Vagina (tissue), 2 donors: Measurements from ENCODE around the gene CDK15. TPM values are rescaled to one million over a fixed set of nuclear protein-coding genes. Genes with fewer than 3 reads are reported as not detected.
A peak's percentile ranks its signal among the peaks of the same experiment; 100 is the strongest.

Experiments used
- DNase-seq, 2 donors: peaks; one replicate each; pipeline ENCODE4 v3.0.0-alpha.2; 2017; ENCODE audit errors: extremely low spot score in 2 of 2
- H3K27ac ChIP-seq: fragments of 200-600 bp; sonication (generic); one replicate; pipeline ENCODE4 v1.5.1; 2019
- H3K27me3 ChIP-seq: fragments of 200-600 bp; sonication (generic); one replicate; pipeline ENCODE4 v1.5.1; 2019
- H3K36me3 ChIP-seq, 2 donors: fragments of 200-600 bp; sonication (generic); one replicate each; pipeline ENCODE4 v1.5.1; 2017 to 2019
- H3K4me1 ChIP-seq: fragments of 200-600 bp; sonication (generic); one replicate; pipeline ENCODE4 v1.5.1; 2019
- H3K4me3 ChIP-seq, 2 donors: fragments of 200-600 bp; sonication (generic); 1 replicate in 1 of 2; 2 replicates in 1 of 2; pipeline ENCODE4 v1.5.1; 2016 to 2019
- H3K9me3 ChIP-seq: fragments of 200-600 bp; sonication (generic); one replicate; pipeline ENCODE4 v1.5.1; 2019
- POLR2A ChIP-seq, 2 donors: fragments of 450-650 bp; IDR thresholded peaks; one replicate each; pipeline ENCODE4 v1.6.1; 2017; ENCODE audit warnings: antibody characterized with exemption in 2 of 2, mild to moderate bottlenecking in 2 of 2, moderate library complexity in 2 of 2
- POLR2AphosphoS5 ChIP-seq, 2 donors: sonication (generic); formaldehyde crosslinking; IDR thresholded peaks; one replicate each; pipeline ENCODE4 v1.9.0; 2017; ENCODE audit warnings: antibody characterized with exemption in 2 of 2, mild to moderate bottlenecking in 2 of 2, low read depth in 1 of 2; ENCODE audit not compliant: insufficient read depth in 1 of 2
- intact Hi-C: fragments of 100-400 bp; cut with DNase I; formaldehyde crosslinking; loops from one replicate; pipeline ENCODE4 v1.15.1; 2023
- total RNA-seq: library from RNA; depleted of rRNA; stranded (reverse); fragments of >200 nt; gene quantifications from one replicate; pipeline ENCODE4 v1.2.3, GENCODE V29; 2016
- TF ChIP-seq, protein P1 (sequence below), 3 experiments: fragments of 450-650 bp in 2 of 3; fragments of 200-600 bp in 1 of 3; sonication (generic) in 1 of 3; IDR thresholded peaks; one replicate each; pipeline ENCODE4 v1.5.1; 2017 to 2019; ENCODE audit warnings: antibody characterized with exemption in 3 of 3, mild to moderate bottlenecking in 2 of 3, moderate library complexity in 2 of 3

The CDK15 gene
- total RNA-seq, 1 donor from 2014 or later, result not detected

DNA sequence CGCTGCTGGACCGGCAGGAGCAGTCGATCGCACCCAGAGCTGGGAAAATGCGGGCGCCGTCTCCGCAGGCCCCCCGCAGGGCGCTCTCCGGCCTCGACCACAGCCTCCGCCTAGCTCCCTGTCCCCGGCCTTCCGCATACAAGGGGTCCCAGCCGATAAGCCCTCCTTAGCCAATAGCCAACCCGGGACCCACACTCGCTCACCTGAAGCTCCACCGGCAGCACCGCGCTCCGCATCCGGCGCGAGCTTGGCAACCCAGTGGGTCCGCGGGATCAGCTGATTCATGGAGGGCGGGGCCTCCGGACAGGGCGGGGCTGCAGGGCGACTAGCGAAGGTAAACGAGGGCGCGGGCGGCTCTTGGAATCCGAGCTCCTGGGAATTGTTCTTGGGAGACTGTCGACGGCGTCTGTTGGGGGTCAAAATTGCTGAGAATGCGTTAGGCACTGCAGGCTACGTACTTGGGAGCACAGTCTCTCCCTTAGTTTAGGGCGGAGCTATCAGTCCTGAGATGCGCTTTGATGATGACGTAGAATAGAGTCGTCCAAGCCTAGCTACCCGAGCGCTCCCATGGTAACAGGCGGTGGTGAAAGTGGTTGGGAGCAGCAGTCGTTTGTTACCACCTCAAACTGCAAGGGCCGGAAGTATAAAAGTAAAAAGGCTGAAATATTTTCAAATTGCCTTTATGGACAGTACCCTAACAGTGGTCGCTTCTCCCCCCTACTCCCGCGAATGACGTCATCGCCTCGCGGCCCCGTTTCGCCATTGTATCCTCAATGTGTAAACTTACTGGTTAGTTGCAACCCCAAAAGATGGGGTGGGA, 25.5 kb upstream of the CDK15 start, which contains the start of gene ALS2:
ALS2 (minus strand) TSS at position 260 of the 820 bp plus-strand sequence. CDS start 12,048 bp downstream, outside the sequence.
- Histone ChIP-seq H3K27ac (peak within 1 kb of the TSS; percentile 96), H3K4me3 (peak within 1 kb of the TSS; percentile 97 to 98), H3K27me3 (no peaks in the 10 kb centered on the region), H3K4me1 (peaks cover 13% of the 10 kb centered on the region), H3K9me3 (no peaks in the 10 kb centered on the region), H3K36me3 (no peaks in the 10 kb centered on the region)
- intact Hi-C loops, result no loop called here
- DNase-seq, result peak in 1 of 2 donors; percentile 99
- TF ChIP-seq POLR2A (IDR thresholded peaks at IDR 0.05), result peak in 1 of 2 donors; percentile 14
- peak; percentile 90 to 92 for TF ChIP-seq POLR2AphosphoS5 (IDR thresholded peaks at IDR 0.05; ENCODE audit: insufficient read depth in 1 of 2, low read depth in 1 of 2)
- TF ChIP-seq, protein P1, sequence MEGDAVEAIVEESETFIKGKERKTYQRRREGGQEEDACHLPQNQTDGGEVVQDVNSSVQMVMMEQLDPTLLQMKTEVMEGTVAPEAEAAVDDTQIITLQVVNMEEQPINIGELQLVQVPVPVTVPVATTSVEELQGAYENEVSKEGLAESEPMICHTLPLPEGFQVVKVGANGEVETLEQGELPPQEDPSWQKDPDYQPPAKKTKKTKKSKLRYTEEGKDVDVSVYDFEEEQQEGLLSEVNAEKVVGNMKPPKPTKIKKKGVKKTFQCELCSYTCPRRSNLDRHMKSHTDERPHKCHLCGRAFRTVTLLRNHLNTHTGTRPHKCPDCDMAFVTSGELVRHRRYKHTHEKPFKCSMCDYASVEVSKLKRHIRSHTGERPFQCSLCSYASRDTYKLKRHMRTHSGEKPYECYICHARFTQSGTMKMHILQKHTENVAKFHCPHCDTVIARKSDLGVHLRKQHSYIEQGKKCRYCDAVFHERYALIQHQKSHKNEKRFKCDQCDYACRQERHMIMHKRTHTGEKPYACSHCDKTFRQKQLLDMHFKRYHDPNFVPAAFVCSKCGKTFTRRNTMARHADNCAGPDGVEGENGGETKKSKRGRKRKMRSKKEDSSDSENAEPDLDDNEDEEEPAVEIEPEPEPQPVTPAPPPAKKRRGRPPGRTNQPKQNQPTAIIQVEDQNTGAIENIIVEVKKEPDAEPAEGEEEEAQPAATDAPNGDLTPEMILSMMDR (IDR thresholded peaks at IDR 0.05), result no peak

DNA sequence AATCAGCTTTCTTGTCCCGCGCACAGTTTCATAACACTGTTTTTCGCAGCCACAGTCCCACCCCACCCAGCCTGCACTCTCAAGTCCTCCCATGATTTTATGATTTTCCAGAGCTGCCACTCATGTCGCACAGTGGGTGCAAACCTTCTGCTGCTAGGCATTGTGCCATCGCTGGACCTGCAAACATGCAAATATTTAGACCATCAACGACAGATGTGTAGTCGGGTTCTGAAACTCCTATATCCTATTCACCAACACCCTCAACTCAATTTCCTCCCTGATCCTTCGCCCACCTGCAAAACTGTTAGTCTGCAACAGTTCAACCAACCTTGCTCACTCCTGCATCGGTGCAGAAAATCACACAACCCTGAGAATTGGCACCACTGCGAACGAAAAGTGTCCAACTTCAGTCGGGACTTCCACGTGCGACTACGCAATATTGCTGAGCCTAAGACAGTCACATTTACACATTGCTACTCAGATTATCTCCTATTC, 24.7 kb upstream of the CDK15 start:
- Histone ChIP-seq H3K27me3 (no peaks in the 10 kb centered on the region), H3K27ac (peak overlapping the region; percentile 96), H3K4me3 (peak overlapping the region; percentile 97 to 98), H3K4me1 (peaks cover 13% of the 10 kb centered on the region), H3K9me3 (no peaks in the 10 kb centered on the region), H3K36me3 (no peaks in the 10 kb centered on the region)
- intact Hi-C loops, result no loop called here
- DNase-seq, result peak in 1 of 2 donors; percentile 89
- no peak for TF ChIP-seq POLR2AphosphoS5 (IDR thresholded peaks at IDR 0.05; ENCODE audit: insufficient read depth in 1 of 2, low read depth in 1 of 2)
- TF ChIP-seq, protein P1 (IDR thresholded peaks at IDR 0.05), result no peak
- no peak for TF ChIP-seq POLR2A (IDR thresholded peaks at IDR 0.05)

DNA sequence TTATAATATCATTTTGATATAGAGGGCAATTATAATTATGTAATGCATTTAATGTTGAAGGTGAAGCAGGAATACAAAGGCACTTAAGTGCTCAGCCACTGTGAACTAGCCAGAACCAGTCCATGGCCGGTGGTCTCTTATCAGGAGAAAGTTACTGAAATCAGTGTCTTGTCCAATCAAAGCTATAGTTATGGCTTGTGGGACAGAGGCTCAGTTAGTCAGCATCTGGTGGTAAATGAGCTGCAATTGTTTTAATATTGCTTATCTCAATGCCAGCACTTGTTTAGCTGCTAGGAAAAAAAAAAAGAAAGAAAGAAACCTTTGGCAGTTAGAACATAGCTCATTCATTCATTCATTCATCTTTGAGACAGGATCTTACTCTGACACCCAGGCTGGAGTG, 21.8 kb upstream of the CDK15 start:
- no peak for DNase-seq
- intact Hi-C loops, result no loop called here
- no peak for TF ChIP-seq POLR2A (IDR thresholded peaks at IDR 0.05)
- no peak for TF ChIP-seq POLR2AphosphoS5 (IDR thresholded peaks at IDR 0.05; ENCODE audit: insufficient read depth in 1 of 2, low read depth in 1 of 2)
- TF ChIP-seq, protein P1 (IDR thresholded peaks at IDR 0.05), result no peak
- peaks cover 8% of the 10 kb centered on the region for H3K4me1 ChIP-seq
- no peak overlapping the region for H3K27ac ChIP-seq
- no peaks in the 10 kb centered on the region for H3K36me3 ChIP-seq
- no peak overlapping the region for H3K4me3 ChIP-seq
- no peaks in the 10 kb centered on the region for H3K27me3 ChIP-seq
- H3K9me3 ChIP-seq, result no peaks in the 10 kb centered on the region

DNA sequence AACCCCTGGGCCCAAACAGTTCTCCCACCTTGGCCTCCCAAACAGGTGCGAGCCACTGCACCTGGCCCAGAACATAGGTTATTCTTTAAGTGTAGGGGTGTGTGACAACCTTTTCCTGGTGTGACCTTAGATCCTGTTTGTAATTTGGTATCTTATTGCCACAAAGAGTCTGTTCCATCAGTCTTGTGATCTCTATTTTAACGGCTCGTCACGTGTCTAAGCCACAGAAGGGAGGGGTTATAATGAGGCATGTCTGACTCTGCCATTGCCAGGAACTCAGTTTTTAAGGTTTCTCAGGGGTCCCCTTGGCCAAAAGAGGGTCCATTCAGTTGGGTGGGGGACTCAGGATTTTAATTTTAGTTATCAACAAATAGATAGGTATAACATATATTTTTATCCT, 21.2 kb upstream of the CDK15 start:
- TF ChIP-seq POLR2AphosphoS5 (IDR thresholded peaks at IDR 0.05; ENCODE audit: insufficient read depth in 1 of 2, low read depth in 1 of 2) (no peak), POLR2A (IDR thresholded peaks at IDR 0.05) (no peak)
- TF ChIP-seq, protein P1 (IDR thresholded peaks at IDR 0.05), result no peak
- no peak for DNase-seq
- Histone ChIP-seq H3K27ac (no peak overlapping the region), H3K4me3 (no peak overlapping the region), H3K9me3 (no peaks in the 10 kb centered on the region), H3K4me1 (peaks cover 2% of the 10 kb centered on the region), H3K27me3 (no peaks in the 10 kb centered on the region), H3K36me3 (no peaks in the 10 kb centered on the region)
- intact Hi-C loops, result no loop called here

DNA sequence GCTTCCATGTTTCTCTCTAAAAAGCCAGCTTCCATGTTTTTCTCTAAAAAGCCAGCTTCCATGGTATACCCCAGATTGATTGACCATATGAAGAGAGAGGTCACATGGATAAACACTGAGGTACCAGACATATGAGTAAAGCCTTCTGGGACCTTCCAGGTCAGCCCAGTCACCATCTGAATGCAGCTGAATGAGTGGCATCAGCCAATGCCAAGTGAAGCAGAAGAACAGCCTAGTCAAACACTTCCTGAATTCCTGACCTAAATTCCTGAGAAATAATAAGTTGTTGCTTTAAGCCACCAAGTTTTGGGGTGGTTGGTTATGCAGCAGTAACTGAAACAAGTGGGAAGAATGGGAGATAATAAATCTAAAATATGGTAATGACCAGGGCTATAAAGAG, 19.9 kb upstream of the CDK15 start:
- H3K27me3 ChIP-seq, result no peaks in the 10 kb centered on the region
- H3K9me3 ChIP-seq, result no peaks in the 10 kb centered on the region
- no peak for DNase-seq
- no peak overlapping the region for H3K4me3 ChIP-seq
- no peak overlapping the region for H3K27ac ChIP-seq
- no peaks in the 10 kb centered on the region for H3K4me1 ChIP-seq
- H3K36me3 ChIP-seq, result no peaks in the 10 kb centered on the region
- intact Hi-C loops, result no loop called here
- TF ChIP-seq POLR2AphosphoS5 (IDR thresholded peaks at IDR 0.05; ENCODE audit: insufficient read depth in 1 of 2, low read depth in 1 of 2), result no peak
- no peak for TF ChIP-seq POLR2A (IDR thresholded peaks at IDR 0.05)
- TF ChIP-seq, protein P1 (IDR thresholded peaks at IDR 0.05), result no peak
